Activated T-cell treated with anti-CD3 and anti-CD28 coated beads, Interleukin-2, amount 50 U/mL, for 24 hours (primary cell): Measurements from ENCODE around the gene LRRD1.
"Not testable (repeated sequence)": the region's sequence is repeated elsewhere in the genome, so short reads cannot be mapped to it uniquely, and the experiment has no call there.

ENCODE experiments used
- DNase-seq: peaks from one replicate; pipeline ENCODE4 v3.0.0-alpha.2; 2020
- H3K27ac Mint-ChIP-seq: 2 replicates; pipeline ENCODE4 v1.8.0; 2020; ENCODE audit warnings: mild to moderate bottlenecking, mixed read lengths
- H3K27me3 Mint-ChIP-seq: 2 replicates; pipeline ENCODE4 v1.8.0; 2020; ENCODE audit warnings: mixed read lengths
- H3K36me3 Mint-ChIP-seq: 2 replicates; pipeline ENCODE4 v1.8.0; 2020; ENCODE audit warnings: low read depth, mixed read lengths
- H3K4me1 Mint-ChIP-seq: 2 replicates; pipeline ENCODE4 v1.8.0; 2020; ENCODE audit warnings: low read depth, mixed read lengths
- H3K4me3 Mint-ChIP-seq: 2 replicates; pipeline ENCODE4 v1.8.0; 2020; ENCODE audit warnings: mild to moderate bottlenecking, moderate library complexity, mixed read lengths
- H3K9me3 Mint-ChIP-seq: 2 replicates; pipeline ENCODE4 v1.8.0; 2020; ENCODE audit warnings: mixed read lengths

LRRD1 gene

DNA sequence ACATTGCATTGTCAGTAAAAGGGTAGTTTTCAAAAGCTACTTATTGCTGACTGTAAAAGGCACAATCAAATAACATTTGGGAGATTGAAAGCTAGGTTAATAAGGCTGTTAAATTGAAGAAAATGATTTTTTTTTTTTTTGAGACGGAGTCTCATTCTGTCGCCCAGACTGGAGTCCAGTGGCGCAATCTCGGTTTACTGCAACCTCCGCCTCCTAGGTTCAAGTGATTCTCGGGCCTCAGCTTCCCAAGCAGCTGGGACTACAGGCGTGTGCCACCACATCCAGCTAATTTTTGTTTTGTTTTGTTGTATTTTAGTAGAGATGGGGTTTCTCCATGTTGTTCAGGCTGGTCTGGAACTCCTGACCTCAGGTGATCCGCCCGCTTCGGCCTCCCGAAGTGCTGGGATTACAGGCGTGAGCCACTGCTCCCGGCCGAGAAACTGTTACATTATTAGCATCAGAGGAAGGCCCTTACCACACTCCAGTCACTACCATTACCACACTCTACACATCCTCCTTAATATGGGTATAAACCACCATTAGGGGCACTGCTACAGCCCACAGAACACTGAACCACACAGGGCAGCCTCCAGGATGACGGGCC, 45.7 kb downstream of the LRRD1 start:
- H3K9me3 Mint-ChIP-seq = no peaks in the 10 kb centered on the region
- H3K27ac Mint-ChIP-seq = peak overlapping the region; percentile 100
- H3K4me3 Mint-ChIP-seq = peak overlapping the region; percentile 98
- H3K4me1 Mint-ChIP-seq = peaks cover 40% of the 10 kb centered on the region
- H3K27me3 Mint-ChIP-seq = no peaks in the 10 kb centered on the region
- DNase-seq = no peak
- H3K36me3 Mint-ChIP-seq = peaks cover 55% of the 10 kb centered on the region

DNA sequence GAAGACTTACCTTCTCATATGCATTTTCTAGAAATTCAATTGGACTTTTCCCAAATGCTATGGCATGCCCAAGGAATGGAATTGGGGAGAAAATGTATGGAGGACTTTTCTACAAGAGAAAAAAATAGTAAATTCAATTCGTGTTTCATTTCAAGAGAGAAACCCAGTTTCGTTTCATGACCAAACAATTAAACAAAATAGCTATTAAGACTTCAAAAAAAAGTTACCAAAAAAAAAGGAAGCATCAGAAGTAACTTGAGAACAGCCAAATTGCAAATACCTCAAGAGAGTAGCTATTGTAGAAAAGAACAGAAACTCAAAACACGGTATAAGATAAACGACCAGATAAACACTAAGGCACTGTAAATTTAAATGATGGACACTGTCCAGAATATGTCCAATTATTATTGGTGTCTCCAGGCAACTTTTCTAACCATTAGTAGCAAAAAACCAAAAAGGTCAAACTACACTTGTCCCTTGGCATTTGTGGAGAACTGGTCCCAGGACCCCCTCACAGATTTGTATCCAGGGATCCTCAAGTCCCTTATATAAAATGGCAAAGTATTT, 47.1 kb downstream of the LRRD1 start:
- peaks cover 40% of the 10 kb centered on the region for H3K4me1 Mint-ChIP-seq
- no peak overlapping the region for H3K27ac Mint-ChIP-seq
- H3K9me3 Mint-ChIP-seq = no peaks in the 10 kb centered on the region
- H3K27me3 Mint-ChIP-seq = no peaks in the 10 kb centered on the region
- no peak for DNase-seq
- peak overlapping the region; percentile 26 for H3K4me3 Mint-ChIP-seq
- peaks cover 68% of the 10 kb centered on the region for H3K36me3 Mint-ChIP-seq

DNA sequence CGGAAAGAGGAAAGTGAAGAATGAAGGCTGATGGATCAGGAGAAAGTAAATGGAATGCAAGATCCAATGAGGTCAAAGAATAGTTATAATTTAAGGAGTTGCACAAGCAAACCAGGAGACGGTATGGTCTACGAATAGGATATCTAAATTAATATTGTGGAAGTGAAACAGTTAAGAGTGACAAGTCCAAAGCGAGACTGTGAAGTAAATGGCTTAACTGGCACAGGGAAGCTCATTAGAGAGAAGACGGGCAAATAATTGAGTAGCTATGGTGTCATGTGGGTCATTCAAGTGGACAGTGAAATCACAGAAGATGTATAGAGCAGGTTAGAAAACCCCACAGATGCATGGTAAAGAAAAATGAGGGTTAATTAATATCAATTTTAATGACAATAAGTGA, 47.8 kb downstream of the LRRD1 start:
- no peak overlapping the region for H3K27ac Mint-ChIP-seq
- H3K4me3 Mint-ChIP-seq = no peak overlapping the region
- H3K27me3 Mint-ChIP-seq = no peaks in the 10 kb centered on the region
- peaks cover 40% of the 10 kb centered on the region for H3K4me1 Mint-ChIP-seq
- peaks cover 75% of the 10 kb centered on the region for H3K36me3 Mint-ChIP-seq
- DNase-seq = no peak
- no peaks in the 10 kb centered on the region for H3K9me3 Mint-ChIP-seq

DNA sequence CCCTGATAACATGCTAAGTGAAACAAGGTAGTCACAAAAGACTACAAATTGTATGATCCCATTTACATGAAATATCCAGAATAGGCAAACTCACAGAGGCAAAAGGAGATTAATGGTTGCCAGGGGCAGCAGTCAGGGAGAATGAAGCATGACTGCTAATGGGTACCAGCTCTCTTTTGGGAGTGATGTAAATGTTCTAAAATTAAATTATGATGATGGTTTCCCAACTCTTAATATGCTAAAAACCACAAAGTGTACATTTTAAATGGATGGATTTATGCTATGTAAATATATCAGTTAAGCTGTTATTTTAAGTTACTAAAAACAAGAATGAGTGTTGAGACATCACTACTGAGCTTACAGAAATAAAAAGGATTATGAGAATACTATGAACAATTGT, 57.3 kb downstream of the LRRD1 start:
- Mint-ChIP-seq H3K27ac (no peak overlapping the region), H3K9me3 (no peaks in the 10 kb centered on the region), H3K4me1 (peaks cover 7% of the 10 kb centered on the region), H3K36me3 (peaks cover 97% of the 10 kb centered on the region), H3K27me3 (no peaks in the 10 kb centered on the region), H3K4me3 (no peak overlapping the region)
- no peak for DNase-seq

DNA sequence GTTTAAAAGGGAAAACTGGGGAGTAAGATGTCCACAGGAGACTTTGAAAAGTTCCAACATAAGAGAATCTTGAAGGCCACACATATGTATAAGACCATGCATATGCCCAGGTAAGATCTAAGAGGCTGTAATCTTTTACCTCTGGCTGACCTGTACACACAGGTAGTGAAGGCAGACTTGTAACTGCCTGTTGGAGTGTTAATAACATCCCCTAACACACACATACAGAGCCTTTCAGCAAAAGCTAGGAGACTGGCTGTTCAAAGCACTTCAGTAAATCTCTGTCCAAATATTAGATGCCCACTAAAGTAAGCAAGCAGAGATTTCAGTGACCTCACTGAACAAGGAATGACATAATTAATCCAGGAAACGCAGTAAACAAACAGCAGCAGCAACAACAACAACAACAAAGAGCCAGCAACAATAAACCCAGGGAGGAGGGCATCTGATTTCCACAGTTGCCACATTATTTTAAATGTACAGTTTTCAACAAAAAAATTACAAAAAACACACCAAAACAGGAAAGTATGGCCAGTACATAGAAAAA, 59.7 kb downstream of the LRRD1 start:
- Mint-ChIP-seq H3K4me3 (no peak overlapping the region), H3K4me1 (peaks cover 5% of the 10 kb centered on the region), H3K27ac (no peak overlapping the region), H3K27me3 (no peaks in the 10 kb centered on the region), H3K9me3 (no peaks in the 10 kb centered on the region), H3K36me3 (peaks cover 97% of the 10 kb centered on the region)
- DNase-seq = no peak

DNA sequence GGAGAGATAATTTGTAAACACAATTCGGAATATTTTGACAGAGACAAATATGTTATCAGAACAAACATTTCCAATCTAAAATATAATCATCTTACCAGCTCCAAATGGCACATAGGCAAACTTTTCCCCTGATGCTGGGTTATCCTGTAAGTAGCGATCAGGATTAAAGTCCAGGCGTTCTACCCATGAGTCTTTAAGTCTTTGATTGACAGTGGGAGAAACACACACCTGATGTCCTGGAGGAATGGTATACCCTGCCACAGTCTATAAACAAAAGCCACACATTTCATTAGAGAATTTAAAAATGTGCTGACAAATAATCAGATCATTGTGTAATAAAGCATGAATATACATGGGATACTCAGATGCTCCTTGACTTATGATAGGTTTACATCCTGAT, 62.0 kb downstream of the LRRD1 start:
- no peak overlapping the region for H3K4me3 Mint-ChIP-seq
- H3K9me3 Mint-ChIP-seq = no peaks in the 10 kb centered on the region
- H3K4me1 Mint-ChIP-seq = peaks cover 5% of the 10 kb centered on the region
- H3K27ac Mint-ChIP-seq = no peak overlapping the region
- no peaks in the 10 kb centered on the region for H3K27me3 Mint-ChIP-seq
- H3K36me3 Mint-ChIP-seq = peaks cover 93% of the 10 kb centered on the region
- no peak for DNase-seq

DNA sequence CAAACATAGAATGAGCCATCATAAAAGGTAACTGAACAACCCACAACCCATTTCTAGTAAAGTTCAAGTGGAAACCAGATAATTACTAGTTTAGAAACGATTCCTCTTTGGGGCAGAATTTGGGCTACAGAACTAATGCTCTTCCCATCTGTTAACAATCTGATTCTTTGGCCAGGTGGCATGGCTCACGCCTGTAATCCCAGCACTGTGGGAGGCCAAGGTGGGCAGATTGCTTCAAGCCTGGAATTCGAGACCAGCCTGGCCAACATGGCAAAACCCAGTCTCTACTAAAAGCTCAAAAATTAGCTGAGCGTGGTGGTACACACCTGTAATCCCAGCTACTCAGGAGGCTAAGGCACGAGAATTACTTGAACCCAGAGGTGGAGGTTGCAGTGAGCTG, 63.1 kb downstream of the LRRD1 start:
- peak overlapping the region; percentile 61 for H3K27ac Mint-ChIP-seq

DNA sequence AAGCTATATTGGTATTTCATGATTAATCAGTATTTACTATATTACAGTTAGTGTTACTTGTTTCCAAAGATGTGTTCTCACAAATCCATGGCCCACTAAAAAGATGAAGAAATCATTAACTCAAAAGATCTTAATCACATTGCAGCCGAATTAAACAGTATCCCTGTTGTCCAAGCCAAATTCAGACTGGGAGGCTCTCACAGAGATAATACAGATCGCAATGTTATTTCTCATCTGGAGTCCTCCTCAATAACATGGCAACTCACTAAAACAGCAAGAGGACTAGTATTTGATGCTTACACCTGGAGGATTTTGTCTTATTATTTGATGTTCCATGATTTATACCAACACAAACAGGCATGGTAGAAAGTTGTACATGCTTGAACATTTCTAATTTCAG, 68.1 kb downstream of the LRRD1 start:
- H3K4me1 Mint-ChIP-seq = no peaks in the 10 kb centered on the region
- no peak overlapping the region for H3K4me3 Mint-ChIP-seq
- H3K27ac Mint-ChIP-seq = no peak overlapping the region
- no peaks in the 10 kb centered on the region for H3K27me3 Mint-ChIP-seq
- H3K9me3 Mint-ChIP-seq = no peaks in the 10 kb centered on the region
- peaks cover 88% of the 10 kb centered on the region for H3K36me3 Mint-ChIP-seq
- DNase-seq = no peak

More for the DNA sequence above, 63.1 kb downstream of the LRRD1 start:
- no peak for DNase-seq
- H3K4me3 Mint-ChIP-seq = no peak overlapping the region
- peaks cover 93% of the 10 kb centered on the region for H3K36me3 Mint-ChIP-seq
- H3K9me3 Mint-ChIP-seq = no peaks in the 10 kb centered on the region
- H3K4me1 Mint-ChIP-seq = peaks cover 5% of the 10 kb centered on the region
- no peaks in the 10 kb centered on the region for H3K27me3 Mint-ChIP-seq

DNA sequence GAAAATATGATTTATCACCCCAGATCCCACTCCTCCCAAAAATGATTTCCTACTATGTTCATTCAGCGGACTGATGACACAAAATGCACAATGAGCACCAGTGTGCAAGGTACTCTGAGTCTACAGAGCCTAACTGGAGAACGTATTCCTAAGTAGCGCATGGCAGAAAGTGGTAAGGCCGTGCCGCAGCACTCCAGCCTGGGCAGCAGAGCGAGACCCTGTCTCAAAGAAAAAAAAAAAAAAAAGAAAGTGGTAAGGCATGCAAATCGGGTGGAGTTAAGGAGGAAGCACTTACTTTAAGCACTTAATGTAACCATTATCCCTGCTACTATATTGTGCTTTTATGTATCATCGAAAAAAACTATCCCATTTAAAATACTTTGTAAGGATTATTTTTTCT, 70.1 kb downstream of the LRRD1 start:
- no peaks in the 10 kb centered on the region for H3K4me1 Mint-ChIP-seq
- H3K27me3 Mint-ChIP-seq = no peaks in the 10 kb centered on the region
- no peaks in the 10 kb centered on the region for H3K9me3 Mint-ChIP-seq
- H3K36me3 Mint-ChIP-seq = peaks cover 83% of the 10 kb centered on the region
- no peak for DNase-seq
- H3K27ac Mint-ChIP-seq = peak overlapping the region; percentile 37
- no peak overlapping the region for H3K4me3 Mint-ChIP-seq

DNA sequence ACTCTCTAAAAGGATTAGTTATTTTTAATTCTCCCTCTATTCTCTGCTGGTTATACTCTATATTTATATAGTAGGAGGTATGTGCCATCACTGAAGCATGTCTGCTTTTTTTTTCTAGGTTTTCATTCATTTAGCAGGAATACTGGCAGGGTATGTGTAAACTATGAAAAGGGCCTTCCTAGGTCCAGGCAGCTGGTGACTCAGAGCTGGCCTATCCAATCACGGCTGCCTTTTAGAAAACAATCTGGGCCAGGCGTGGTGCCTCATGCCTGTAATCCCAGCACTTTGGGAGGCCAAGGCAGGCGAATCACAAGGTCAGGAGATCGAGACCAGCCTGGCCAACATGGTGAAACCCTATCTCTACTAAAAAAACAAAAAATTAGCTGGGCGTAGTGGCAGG, 76.1 kb downstream of the LRRD1 start:
- not testable (repeated sequence) for H3K27me3 Mint-ChIP-seq, H3K27ac Mint-ChIP-seq, DNase-seq, H3K9me3 Mint-ChIP-seq, H3K4me1 Mint-ChIP-seq, H3K4me3 Mint-ChIP-seq
- H3K36me3 Mint-ChIP-seq = peaks cover 79% of the 10 kb centered on the region

DNA sequence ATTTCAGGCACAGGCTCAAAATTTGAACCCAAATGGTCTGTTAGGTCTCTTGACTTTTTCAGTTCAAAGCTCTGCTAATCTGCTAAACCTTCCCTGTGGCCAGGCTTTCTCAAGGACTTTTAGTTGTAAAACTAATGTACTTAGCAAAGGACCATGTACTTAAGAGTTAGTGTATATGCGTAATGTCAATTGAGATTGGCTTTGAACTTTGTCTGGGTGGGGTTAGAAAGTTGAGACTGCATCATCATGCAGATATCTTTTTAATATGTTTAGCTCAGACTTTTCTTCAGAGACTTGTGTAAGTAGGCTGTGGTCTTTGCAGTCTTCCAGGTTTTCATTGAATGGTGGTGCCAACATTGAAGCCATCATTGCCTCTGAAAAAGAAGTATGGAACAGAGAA, 78.4 kb downstream of the LRRD1 start:
- H3K27me3 Mint-ChIP-seq = no peaks in the 10 kb centered on the region
- H3K4me1 Mint-ChIP-seq = no peaks in the 10 kb centered on the region
- peak overlapping the region; percentile 27 for H3K27ac Mint-ChIP-seq
- no peak overlapping the region for H3K4me3 Mint-ChIP-seq
- peaks cover 77% of the 10 kb centered on the region for H3K36me3 Mint-ChIP-seq
- DNase-seq = no peak
- no peaks in the 10 kb centered on the region for H3K9me3 Mint-ChIP-seq

DNA sequence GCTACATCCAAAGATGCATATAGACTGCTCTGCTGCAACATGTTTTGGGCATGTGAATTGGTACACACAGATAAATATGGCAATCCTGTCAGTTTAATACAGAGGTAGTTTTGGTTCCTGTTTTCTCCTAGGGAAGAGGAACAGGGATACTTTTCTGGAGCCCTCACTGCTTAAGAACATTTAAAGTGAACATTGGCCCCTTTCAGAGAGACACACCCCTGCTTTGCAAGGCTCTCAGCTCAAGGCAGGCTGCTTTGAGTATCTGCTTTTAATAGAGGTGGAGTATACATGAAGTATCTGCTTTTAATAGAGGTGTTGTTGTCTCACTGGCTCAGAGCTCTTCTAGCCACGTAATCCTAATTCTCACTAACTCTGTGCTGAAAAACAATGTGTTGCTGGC, 83.6 kb downstream of the LRRD1 start:
- DNase-seq = no peak
- Mint-ChIP-seq H3K27me3 (no peaks in the 10 kb centered on the region), H3K4me3 (no peak overlapping the region), H3K36me3 (peaks cover 76% of the 10 kb centered on the region), H3K4me1 (no peaks in the 10 kb centered on the region), H3K9me3 (no peaks in the 10 kb centered on the region), H3K27ac (no peak overlapping the region)
